Astrocyte (in vitro differentiated cells and primary cell): ENCODE data around the gene CNTNAP5. TPM values are rescaled to one million over a fixed set of nuclear protein-coding genes. Genes with fewer than 3 reads are reported as not detected.

Source experiments
- DNase-seq: peaks from one replicate; pipeline ENCODE4 v3.0.0-alpha.2; 2010; ENCODE audit warnings: low read depth
- FAIRE-seq: peaks from 2 replicates; lab custom pipeline; 2011; peaks lifted over from hg19 to GRCh38; lab: Jason Lieb, UNC
- H2AFZ ChIP-seq: 2 replicates; pipeline ENCODE4 v1.6.0; 2012; ENCODE audit warnings: low read depth, low read length, inconsistent platforms
- H3K27ac ChIP-seq: 2 replicates; pipeline ENCODE4 v1.5.1; 2011; ENCODE audit warnings: low read depth, low read length, inconsistent platforms
- H3K27me3 ChIP-seq: 2 replicates; pipeline ENCODE4 v1.6.0; 2011; ENCODE audit warnings: low read length, inconsistent platforms; ENCODE audit not compliant: insufficient read depth
- H3K36me3 ChIP-seq: 2 replicates; pipeline ENCODE4 v1.5.1; 2011; ENCODE audit warnings: low read length, inconsistent platforms; ENCODE audit not compliant: insufficient read depth
- H3K4me1 ChIP-seq: 2 replicates; pipeline ENCODE4 v1.5.1; 2011; ENCODE audit warnings: low read length, inconsistent platforms; ENCODE audit not compliant: insufficient read depth
- H3K4me2 ChIP-seq: 2 replicates; pipeline ENCODE4 v1.6.0; 2012; ENCODE audit warnings: low read length, inconsistent platforms
- H3K4me3 ChIP-seq: 2 replicates; pipeline ENCODE4 v1.5.1; 2011; ENCODE audit warnings: low read depth, mild to moderate bottlenecking, low read length, inconsistent platforms; ENCODE audit not compliant: insufficient read depth
- H3K79me2 ChIP-seq: 2 replicates; pipeline ENCODE4 v1.6.0; 2012; ENCODE audit warnings: mild to moderate bottlenecking, low read length, inconsistent platforms; ENCODE audit not compliant: insufficient read depth
- H3K9ac ChIP-seq: 2 replicates; pipeline ENCODE4 v1.6.0; 2012; ENCODE audit warnings: mild to moderate bottlenecking, low read length, inconsistent platforms
- H3K9me3 ChIP-seq: 2 replicates; pipeline ENCODE4 v1.5.1; 2012; ENCODE audit warnings: low read depth, mild to moderate bottlenecking, low read length, inconsistent platforms; ENCODE audit not compliant: insufficient read depth
- H4K20me1 ChIP-seq: 2 replicates; pipeline ENCODE4 v1.6.0; 2012; ENCODE audit warnings: low read length, inconsistent platforms; ENCODE audit not compliant: insufficient read depth
- H3K27ac Mint-ChIP-seq: one replicate; pipeline ENCODE4 v1.8.0; 2021; ENCODE audit warnings: mild to moderate bottlenecking, mixed read lengths; ENCODE audit not compliant: unreplicated experiment
- H3K27me3 Mint-ChIP-seq: one replicate; pipeline ENCODE4 v1.8.0; 2021; ENCODE audit warnings: low read depth, mixed read lengths; ENCODE audit not compliant: unreplicated experiment
- H3K36me3 Mint-ChIP-seq: one replicate; pipeline ENCODE4 v1.8.0; 2021; ENCODE audit warnings: low read depth, mixed read lengths; ENCODE audit not compliant: unreplicated experiment
- H3K4me1 Mint-ChIP-seq: one replicate; pipeline ENCODE4 v1.8.0; 2021; ENCODE audit warnings: low read depth, mixed read lengths; ENCODE audit not compliant: unreplicated experiment
- H3K4me3 Mint-ChIP-seq: one replicate; pipeline ENCODE4 v1.8.0; 2021; ENCODE audit warnings: mild to moderate bottlenecking, moderate library complexity, mixed read lengths; ENCODE audit not compliant: unreplicated experiment
- H3K9me3 Mint-ChIP-seq: one replicate; pipeline ENCODE4 v1.8.0; 2021; ENCODE audit warnings: mild to moderate bottlenecking, mixed read lengths; ENCODE audit not compliant: unreplicated experiment
- EZH2 ChIP-seq: IDR thresholded peaks from 2 replicates; pipeline ENCODE4 v1.6.1; 2012; ENCODE audit warnings: mild to moderate bottlenecking, low read length, inconsistent platforms; ENCODE audit not compliant: insufficient read depth
- total RNA-seq: library from RNA; stranded (reverse); gene quantifications from 2 replicates; pipeline ENCODE4 v1.2.1, GENCODE V29; 2021
- TF ChIP-seq, protein P1 (sequence below): IDR thresholded peaks from 2 replicates; pipeline ENCODE4 v1.5.1; 2011; ENCODE audit warnings: low read depth, mild to moderate bottlenecking, inconsistent platforms, low read length, moderate library complexity; ENCODE audit not compliant: insufficient read depth

CNTNAP5 gene
- total RNA-seq, 1 donor from 2014 or later, result 0.30 TPM

- no peaks in the 10 kb centered on the region for H3K36me3 ChIP-seq
- H3K27me3 ChIP-seq, result no peaks in the 10 kb centered on the region
- FAIRE-seq (no peak), DNase-seq (no peak)
- no peaks in the 10 kb centered on the region for H3K36me3 Mint-ChIP-seq
- no peak overlapping the region for H2AFZ ChIP-seq
- no peak overlapping the region for H3K4me3 Mint-ChIP-seq
- no peaks in the 10 kb centered on the region for H4K20me1 ChIP-seq
- no peaks in the 10 kb centered on the region for H3K79me2 ChIP-seq
- no peaks in the 10 kb centered on the region for H3K4me1 Mint-ChIP-seq
- no peak overlapping the region for H3K4me2 ChIP-seq
- no peak overlapping the region for H3K27ac Mint-ChIP-seq
- no peaks in the 10 kb centered on the region for H3K9me3 ChIP-seq
- no peaks in the 10 kb centered on the region for H3K27me3 Mint-ChIP-seq
- H3K27ac ChIP-seq, result no peak overlapping the region
- no peaks in the 10 kb centered on the region for H3K4me1 ChIP-seq
- no peaks in the 10 kb centered on the region for H3K9me3 Mint-ChIP-seq
- H3K4me3 ChIP-seq, result no peak overlapping the region
- TF ChIP-seq EZH2, result no peak
- TF ChIP-seq, protein P1, sequence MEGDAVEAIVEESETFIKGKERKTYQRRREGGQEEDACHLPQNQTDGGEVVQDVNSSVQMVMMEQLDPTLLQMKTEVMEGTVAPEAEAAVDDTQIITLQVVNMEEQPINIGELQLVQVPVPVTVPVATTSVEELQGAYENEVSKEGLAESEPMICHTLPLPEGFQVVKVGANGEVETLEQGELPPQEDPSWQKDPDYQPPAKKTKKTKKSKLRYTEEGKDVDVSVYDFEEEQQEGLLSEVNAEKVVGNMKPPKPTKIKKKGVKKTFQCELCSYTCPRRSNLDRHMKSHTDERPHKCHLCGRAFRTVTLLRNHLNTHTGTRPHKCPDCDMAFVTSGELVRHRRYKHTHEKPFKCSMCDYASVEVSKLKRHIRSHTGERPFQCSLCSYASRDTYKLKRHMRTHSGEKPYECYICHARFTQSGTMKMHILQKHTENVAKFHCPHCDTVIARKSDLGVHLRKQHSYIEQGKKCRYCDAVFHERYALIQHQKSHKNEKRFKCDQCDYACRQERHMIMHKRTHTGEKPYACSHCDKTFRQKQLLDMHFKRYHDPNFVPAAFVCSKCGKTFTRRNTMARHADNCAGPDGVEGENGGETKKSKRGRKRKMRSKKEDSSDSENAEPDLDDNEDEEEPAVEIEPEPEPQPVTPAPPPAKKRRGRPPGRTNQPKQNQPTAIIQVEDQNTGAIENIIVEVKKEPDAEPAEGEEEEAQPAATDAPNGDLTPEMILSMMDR, result no peak
- H3K9ac ChIP-seq, result no peak overlapping the region
Measured at GRCh38 chr2:124309563-124310138, 284.6 kb downstream of the CNTNAP5 start.

GRCh38 chr2:124310671-124311070, 285.6 kb downstream of the CNTNAP5 start:
- Mint-ChIP-seq H3K4me3 (no peak overlapping the region), H3K9me3 (no peaks in the 10 kb centered on the region), H3K36me3 (no peaks in the 10 kb centered on the region), H3K27me3 (no peaks in the 10 kb centered on the region), H3K4me1 (no peaks in the 10 kb centered on the region), H3K27ac (no peak overlapping the region)
- Histone ChIP-seq H2AFZ (no peak overlapping the region), H3K27me3 (no peaks in the 10 kb centered on the region), H3K27ac (no peak overlapping the region), H3K79me2 (no peaks in the 10 kb centered on the region), H3K4me2 (no peak overlapping the region), H3K9me3 (no peaks in the 10 kb centered on the region), H3K4me1 (no peaks in the 10 kb centered on the region), H3K36me3 (no peaks in the 10 kb centered on the region), H4K20me1 (no peaks in the 10 kb centered on the region), H3K9ac (no peak overlapping the region), H3K4me3 (no peak overlapping the region)
- TF ChIP-seq, protein P1, result no peak
- no peak for TF ChIP-seq EZH2
- FAIRE-seq (no peak), DNase-seq (no peak)

DNA sequence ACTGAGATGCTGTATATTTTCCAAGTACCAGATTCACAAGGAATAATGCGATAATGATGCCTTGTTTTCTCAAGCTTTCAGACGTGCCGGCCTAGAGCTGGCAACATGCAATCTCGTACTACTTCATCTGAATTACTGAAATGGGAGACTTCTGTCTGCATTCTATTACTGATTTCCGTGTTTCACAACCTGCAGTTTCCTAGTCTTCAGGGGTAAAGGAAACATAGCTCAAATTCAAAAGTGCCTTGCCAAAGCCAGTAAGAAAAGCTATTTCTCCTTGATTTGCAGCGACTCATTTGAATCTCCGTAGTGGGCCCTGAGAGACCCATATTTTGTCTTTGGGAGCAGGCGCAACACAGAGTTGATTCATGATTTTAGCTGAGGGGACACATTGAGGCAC, 289.0 kb downstream of the CNTNAP5 start:
- H3K27me3 ChIP-seq, result no peaks in the 10 kb centered on the region
- no peaks in the 10 kb centered on the region for H3K36me3 Mint-ChIP-seq
- H3K4me1 Mint-ChIP-seq, result no peaks in the 10 kb centered on the region
- H3K27me3 Mint-ChIP-seq, result no peaks in the 10 kb centered on the region
- FAIRE-seq (no peak), DNase-seq (no peak)
- TF ChIP-seq, protein P1, result no peak
- TF ChIP-seq EZH2, result no peak
- H2AFZ ChIP-seq, result no peak overlapping the region
- H3K79me2 ChIP-seq, result no peaks in the 10 kb centered on the region
- H3K4me1 ChIP-seq, result no peaks in the 10 kb centered on the region
- H3K9ac ChIP-seq, result no peak overlapping the region
- H4K20me1 ChIP-seq, result no peaks in the 10 kb centered on the region
- H3K4me2 ChIP-seq, result no peak overlapping the region
- H3K4me3 ChIP-seq, result no peak overlapping the region
- H3K4me3 Mint-ChIP-seq, result no peak overlapping the region
- no peaks in the 10 kb centered on the region for H3K9me3 Mint-ChIP-seq
- no peak overlapping the region for H3K27ac ChIP-seq
- H3K9me3 ChIP-seq, result peaks cover 3% of the 10 kb centered on the region
- H3K36me3 ChIP-seq, result no peaks in the 10 kb centered on the region
- no peak overlapping the region for H3K27ac Mint-ChIP-seq
